ENCODE results near the gene POR. TPM values are rescaled to one million over a fixed set of nuclear protein-coding genes. Genes with fewer than 3 reads are reported as not detected.
"Not testable (repeated sequence)": the region's sequence is repeated elsewhere in the genome, so short reads cannot be mapped to it uniquely, and the experiment has no call there.

POR gene
- total RNA-seq, 1 experiment from 2014 or later: 118 TPM

DNA sequence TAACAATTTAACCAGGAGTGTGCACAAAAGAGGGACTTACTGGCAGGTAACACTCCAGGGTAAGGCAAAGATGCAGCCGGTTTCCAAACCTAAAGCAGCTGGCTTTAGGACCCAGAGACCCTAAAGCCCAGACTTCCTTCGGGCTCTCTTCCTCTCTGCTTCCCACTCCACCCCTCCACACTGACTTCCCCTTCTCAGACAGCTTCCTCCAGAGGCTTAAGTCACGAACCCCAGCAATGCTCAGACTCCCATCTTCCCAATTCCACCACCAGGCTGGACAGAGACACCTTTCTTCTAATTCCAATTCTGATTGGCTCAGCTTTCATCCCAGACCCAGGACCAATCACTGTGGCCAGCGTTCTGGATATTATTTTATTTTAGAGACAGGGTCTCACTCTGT, 108.0 kb downstream of the POR start:
- no peak for DNase-seq (ENCODE audit: low spot score)

DNA sequence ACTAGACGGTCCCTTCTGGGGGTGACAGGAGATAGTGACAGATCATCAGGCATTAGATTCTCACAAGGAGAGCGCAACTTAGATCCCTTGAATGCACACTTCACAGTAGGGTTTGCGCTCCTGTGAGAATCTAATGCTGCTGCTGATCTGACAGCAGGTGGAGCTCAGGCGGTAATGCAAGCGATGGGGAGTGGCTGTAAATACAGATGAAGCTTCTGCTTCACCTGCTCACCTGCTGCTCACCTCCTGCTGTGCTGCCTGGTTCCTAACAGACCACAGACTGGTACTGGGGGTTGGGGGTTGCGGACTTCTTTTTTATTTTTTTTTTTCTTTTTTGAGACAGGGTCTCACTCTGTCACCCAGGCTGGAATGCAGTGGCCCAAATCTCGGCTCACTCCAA, 114.7 kb downstream of the POR start:
- DNase-seq (ENCODE audit: low spot score): not testable (repeated sequence)

DNA sequence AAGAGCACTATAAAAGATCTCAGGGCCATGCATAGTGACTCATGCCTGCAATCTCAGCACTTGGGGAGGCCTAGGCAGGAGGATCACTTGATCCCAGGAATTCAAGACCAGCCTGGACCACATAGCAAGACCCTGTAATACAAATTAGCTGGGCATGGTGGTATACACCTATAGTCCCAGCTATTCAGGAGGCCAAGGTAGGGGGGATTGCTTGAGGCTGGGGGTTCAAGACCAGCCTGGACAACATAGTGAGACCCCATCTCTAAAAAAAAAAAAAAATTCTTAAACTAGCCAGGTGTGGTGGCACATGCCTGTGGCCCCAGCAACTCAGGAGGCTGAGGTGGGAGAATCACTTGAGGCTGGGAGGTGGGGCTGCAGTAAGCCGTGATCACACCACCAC, 117.0 kb downstream of the POR start:
- no peak for DNase-seq (ENCODE audit: low spot score)

Other genes starting within 250 kb of the POR start
- 12.9 and 17.5 TPM in 2 replicates for gene HIP1, start 176.2 kb upstream of the POR start, total RNA-seq (2014; rRNA removed; shearing (Covaris generic))
- 18.3 and 20.7 TPM in 2 replicates for gene CCL26, start 142.9 kb upstream of the POR start, total RNA-seq (2014; rRNA removed; shearing (Covaris generic))
- gene CCL24, start 101.3 kb upstream of the POR start, total RNA-seq (2014; rRNA removed; shearing (Covaris generic)): not detected in 2 replicates
- gene RHBDD2, start 36.1 kb upstream of the POR start, total RNA-seq (2014; rRNA removed; shearing (Covaris generic)): 67.3 and 96.3 TPM in 2 replicates
- 26.0 and 28.7 TPM in 2 replicates for gene TMEM120A, start 79.4 kb downstream of the POR start, total RNA-seq (2014; rRNA removed; shearing (Covaris generic))
- 137 and 156 TPM in 2 replicates for gene STYXL1, start 132.8 kb downstream of the POR start, total RNA-seq (2014; rRNA removed; shearing (Covaris generic))
- 119 and 156 TPM in 2 replicates for gene MDH2, start 133.0 kb downstream of the POR start, total RNA-seq (2014; rRNA removed; shearing (Covaris generic))